Activated CD4-positive, alpha-beta T cell treated with anti-CD3 and anti-CD28 coated beads for 1 hour (primary cell): ENCODE results near the gene PMF1.

Experiments
- DNase-seq: peaks from one replicate; pipeline ENCODE4 v3.0.0-alpha.2; 2020

PMF1 gene

GRCh38 chr1:156241311-156241811 is 28.6 kb downstream of the PMF1 start:
- DNase-seq, result no peak

DNA sequence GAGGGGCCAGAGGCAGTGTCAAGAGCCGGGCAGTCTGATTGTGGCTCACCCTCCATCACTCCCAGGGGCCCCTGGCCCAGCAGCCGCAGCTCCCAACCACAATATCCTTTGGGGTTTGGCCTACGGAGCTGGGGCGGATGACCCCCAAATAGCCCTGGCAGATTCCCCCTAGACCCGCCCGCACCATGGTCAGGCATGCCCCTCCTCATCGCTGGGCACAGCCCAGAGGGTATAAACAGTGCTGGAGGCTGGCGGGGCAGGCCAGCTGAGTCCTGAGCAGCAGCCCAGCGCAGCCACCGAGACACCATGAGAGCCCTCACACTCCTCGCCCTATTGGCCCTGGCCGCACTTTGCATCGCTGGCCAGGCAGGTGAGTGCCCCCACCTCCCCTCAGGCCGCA is 29.1 kb downstream of the PMF1 start, which contains the start of gene BGLAP:
TSS of gene BGLAP (plus strand) at position 259 of the 400 bp plus-strand sequence. CDS start at position 307, 48 bp downstream.
- no peak for DNase-seq

GRCh38 chr1:156242738-156243137 is 29.9 kb downstream of the PMF1 start:
- DNase-seq, result no peak

DNA sequence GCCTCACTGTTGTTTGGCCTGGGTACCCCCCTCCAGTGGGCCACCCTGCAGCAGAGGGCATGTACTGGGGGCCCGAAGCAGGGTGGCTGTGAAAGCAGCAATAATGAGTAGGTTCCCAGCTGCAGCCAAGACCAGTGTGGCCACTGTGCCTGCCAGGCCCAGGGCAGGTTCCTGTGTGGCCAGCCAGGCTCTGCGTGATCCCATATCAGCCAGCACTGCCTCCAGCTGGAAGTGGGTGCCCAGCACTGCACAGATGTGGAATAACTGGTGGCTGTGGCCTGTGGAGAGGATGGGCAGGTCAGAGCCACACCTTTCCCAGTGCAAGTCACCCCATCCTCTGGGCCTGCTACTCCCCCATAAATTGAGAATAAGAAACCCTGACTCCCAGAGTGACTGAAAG is 31.3 kb downstream of the PMF1 start:
- no peak for DNase-seq

GRCh38 chr1:156244712-156245111 is 31.9 kb downstream of the PMF1 start:
- DNase-seq, result no peak

GRCh38 chr1:156245451-156246232 is 32.8 kb downstream of the PMF1 start:
- DNase-seq, result no peak

GRCh38 chr1:156246241-156246780 is 33.5 kb downstream of the PMF1 start:
- no peak for DNase-seq

- DNase-seq, result no peak
Observed at GRCh38 chr1:156246781-156247459, 34.1 kb downstream of the PMF1 start.

DNA sequence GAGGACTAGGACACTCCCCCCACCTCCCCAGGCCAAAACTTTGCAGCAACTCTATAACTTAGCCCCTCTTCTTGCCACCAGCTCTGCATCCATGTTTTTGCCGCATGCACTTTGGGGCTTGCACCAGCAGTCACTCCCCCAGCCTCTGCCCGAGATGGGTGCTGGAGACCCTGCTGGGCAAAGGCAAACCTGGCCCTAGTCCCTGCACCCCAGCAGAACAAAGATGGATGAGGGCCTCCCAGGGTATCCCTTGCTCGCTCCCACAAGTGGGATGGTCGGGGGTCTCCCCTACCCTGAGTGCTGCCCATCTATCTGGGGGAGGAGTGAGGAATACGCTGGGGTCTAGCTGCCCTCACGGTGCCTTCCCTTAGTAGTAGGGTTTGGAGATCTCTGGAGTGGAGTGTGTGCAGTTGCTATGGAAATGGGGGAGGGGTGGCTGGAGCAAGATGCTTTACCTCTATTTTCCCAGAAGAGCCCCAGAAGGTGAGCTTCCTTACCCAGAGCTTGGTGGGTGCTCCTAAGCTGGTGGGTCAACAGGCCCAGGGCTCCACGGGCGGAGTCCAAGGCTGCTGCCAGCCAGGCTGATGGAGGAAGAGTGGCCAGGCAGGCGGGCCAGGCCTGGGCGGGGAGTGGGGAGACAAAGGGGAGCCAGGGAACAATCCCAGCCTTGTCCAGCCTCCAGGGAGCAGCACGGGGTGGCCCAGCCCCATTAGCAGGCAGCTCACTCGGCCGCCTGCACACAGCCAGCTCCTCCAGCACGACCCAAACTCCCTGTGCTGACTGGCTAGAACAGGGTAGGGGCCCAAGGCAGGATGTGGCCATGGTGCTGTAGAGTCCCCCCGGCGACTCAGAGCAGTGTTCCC is 34.9 kb downstream of the PMF1 start, which contains the start of gene PAQR6:
TSS of gene PAQR6 (minus strand) at position 597 of the 863 bp plus-strand sequence. CDS start 1,325 bp downstream, outside the sequence.
- DNase-seq, result no peak

GRCh38 chr1:156248323-156248683 is 35.5 kb downstream of the PMF1 start:
- no peak for DNase-seq

- no peak for DNase-seq
Observed at GRCh38 chr1:156249593-156249992, 36.8 kb downstream of the PMF1 start.

DNA sequence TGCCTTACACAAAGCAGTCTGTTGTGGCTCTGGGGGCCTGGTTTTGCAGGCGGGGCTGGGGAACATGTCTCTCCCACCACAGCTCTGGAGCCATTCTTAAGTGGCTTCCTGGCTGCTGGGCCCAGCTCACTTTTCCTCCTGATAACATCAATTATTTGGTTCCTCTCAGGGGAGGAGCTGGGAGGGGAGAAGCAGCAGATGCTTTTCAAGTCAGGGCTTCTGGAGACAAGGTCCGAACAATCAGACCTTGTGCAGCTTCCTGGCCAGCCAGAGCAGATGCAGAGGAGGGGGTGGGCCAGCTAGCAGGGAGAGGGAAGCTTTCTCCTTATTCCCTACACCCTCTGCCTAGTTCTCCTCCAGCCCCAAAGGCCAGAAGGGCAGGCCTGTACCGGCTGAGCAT is 38.7 kb downstream of the PMF1 start:
- DNase-seq, result no peak

DNA sequence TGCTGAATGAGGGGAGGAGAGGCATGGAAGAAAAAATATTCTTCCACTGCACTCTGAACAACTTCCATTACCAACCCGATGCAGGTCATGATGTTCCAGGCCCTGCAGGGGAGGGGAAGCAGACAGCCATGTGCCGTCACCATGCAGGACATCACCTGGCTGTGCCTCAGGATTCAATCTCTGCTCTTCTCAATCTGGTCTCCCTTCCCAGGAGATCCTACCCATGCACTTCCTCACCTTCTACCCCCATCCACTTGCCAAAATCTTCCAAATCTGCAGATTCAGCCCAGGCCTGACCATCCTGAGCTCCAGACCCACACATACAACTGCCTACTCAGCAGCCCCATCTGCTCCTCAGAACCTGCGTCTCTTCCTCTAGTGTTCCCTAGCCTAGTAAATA is 40.8 kb downstream of the PMF1 start:
- DNase-seq, result no peak

GRCh38 chr1:156257711-156258110 is 44.9 kb downstream of the PMF1 start:
- DNase-seq, result no peak

DNA sequence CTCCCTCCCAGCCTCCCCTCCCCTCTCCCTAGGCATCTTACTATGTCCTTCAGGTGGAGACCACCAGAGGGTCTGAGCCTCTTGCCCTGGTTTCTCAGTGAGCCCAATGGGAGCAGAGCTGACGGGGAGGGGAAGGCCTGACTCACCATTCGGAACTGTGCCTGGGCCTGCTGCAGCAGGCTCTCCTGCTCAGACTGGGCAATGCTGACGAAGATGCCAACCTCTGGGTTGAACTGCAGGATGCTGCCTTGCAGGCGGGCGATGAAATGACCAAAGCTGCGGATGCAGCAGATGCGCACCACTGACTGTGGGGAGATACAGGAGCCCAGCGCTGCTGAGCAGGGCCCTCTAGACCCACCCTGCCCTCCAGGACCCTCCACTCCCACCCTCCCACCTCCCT is 46.1 kb downstream of the PMF1 start:
- DNase-seq, result no peak

GRCh38 chr1:156259805-156260204 is 47.0 kb downstream of the PMF1 start:
- DNase-seq, result no peak

DNA sequence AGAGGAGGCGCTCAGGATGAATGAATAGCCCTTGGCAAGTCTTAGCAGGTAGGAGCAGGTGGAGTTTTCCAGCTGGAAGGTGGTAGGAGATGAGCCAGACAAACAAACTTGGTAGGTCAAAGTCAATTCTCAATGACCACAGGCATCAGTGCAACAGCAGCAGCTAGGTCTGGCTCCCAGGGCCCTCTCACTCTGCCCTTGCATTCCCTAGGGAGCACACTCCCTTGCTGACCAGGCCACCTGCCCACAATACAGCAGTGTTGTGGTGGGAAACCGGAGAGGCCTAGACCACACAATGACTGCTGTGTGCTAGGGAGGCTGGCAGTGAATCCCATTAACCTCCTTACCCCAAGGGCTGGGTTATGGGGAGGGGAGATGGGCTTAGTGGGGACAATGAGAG is 48.1 kb downstream of the PMF1 start:
- DNase-seq, result no peak

- no peak for DNase-seq
Observed at GRCh38 chr1:156262461-156263287, 49.9 kb downstream of the PMF1 start.

DNA sequence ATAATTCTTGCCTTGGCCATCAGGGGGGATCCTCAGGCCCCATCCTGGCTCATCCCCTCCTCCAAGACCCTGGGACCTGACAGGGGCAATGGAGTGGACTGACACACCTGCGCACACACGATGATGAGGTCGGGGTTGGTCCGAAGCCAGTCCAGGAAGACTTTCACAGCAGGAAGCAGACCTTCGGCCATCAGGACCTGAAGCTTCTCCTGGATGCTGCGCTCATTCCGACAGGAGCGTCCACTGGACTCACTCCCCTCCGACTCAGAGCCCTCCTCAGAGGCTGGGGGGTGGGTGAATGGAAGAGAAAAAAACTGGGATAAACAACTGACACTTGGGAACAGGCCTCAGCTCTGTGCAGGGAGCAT is 50.5 kb downstream of the PMF1 start:
- no peak for DNase-seq

DNA sequence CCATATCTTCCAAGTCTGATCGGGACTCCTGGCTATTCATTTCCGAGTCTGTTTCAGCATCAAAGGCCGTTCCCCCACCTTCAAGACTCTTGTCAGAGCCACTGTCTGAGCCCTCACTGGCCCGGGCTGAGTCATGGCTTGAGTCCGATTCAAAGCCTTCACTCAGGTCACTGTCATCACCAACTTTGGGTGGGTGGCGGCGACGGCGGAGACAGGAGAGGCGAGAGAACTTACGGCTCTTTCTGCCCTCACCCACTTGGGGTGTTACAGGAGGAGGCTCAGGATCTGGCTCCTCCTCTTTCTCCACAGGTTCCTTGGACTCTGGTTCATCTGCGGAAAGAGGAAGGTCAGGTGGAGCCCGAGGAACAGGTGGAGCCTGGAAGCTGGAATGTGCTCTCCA is 53.2 kb downstream of the PMF1 start:
- no peak for DNase-seq

DNA sequence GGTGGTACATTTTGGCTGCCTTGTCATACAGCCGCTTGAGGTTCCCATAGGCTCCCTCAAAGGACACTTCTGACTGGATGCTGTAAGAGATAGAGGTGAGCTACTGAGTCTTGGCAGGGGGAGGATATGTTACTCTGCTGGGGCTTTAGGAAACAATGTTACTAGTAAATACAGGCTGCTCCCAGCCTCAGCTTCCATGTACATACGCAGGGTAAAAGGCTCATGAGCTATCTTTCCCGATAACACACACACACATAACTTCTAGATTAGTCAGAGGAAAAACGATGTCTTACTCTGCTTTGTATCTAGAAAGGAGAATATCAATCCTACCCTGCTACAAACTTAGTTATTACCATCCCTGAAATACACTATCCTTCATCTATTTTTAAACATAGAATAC is 55.5 kb downstream of the PMF1 start:
- no peak for DNase-seq

DNA sequence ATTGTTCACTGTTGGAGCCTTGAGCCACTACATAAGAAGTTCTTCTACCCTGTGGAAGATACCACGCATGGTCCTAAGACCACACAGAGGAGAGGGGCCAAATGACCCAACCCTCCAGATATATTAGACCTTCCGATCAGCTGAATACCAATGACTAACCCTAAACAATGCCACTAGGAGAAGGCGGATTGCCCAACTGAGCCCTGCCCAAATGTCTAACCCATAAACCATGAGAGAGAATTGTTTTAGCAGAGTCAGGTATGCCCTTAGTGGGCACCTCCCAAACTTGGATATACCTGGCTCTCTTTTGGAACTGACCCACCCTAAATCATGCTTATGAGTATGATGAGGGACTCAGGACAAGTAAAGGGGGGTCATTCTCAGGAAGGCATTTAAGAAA is 57.5 kb downstream of the PMF1 start:
- DNase-seq, result no peak
